ENCODE measurements around the gene CDH5.
A peak's percentile ranks its signal among the peaks of the same experiment; 100 is the strongest.

CDH5 gene

DNA sequence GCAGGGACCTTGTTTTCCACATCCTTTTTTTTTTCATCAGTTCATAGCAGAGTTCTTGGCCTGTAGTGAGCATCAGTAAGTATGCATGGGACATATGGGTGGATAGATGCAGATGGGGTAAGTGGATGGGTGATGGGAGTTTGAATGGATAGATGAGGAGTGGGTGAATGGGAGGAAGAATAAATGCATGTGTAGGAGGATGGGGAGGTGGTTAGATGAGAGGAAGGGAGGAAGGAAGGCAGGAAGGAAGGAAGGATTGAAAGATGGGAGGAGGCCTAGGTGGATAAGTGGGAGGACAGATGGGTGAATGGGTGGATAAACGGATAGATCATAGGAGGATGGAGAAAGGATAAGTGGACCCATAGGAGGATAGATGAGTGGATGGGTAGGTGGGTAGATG, 56.7 kb downstream of the CDH5 start:
- TF ChIP-seq FOXM1 (IDR thresholded peaks at IDR 0.05; ENCODE audit: borderline replicate concordance, low read depth): no peak
- no peak for TF ChIP-seq TCF12 (IDR thresholded peaks at IDR 0.05; ENCODE audit: low read depth)
- TF ChIP-seq, protein P1, sequence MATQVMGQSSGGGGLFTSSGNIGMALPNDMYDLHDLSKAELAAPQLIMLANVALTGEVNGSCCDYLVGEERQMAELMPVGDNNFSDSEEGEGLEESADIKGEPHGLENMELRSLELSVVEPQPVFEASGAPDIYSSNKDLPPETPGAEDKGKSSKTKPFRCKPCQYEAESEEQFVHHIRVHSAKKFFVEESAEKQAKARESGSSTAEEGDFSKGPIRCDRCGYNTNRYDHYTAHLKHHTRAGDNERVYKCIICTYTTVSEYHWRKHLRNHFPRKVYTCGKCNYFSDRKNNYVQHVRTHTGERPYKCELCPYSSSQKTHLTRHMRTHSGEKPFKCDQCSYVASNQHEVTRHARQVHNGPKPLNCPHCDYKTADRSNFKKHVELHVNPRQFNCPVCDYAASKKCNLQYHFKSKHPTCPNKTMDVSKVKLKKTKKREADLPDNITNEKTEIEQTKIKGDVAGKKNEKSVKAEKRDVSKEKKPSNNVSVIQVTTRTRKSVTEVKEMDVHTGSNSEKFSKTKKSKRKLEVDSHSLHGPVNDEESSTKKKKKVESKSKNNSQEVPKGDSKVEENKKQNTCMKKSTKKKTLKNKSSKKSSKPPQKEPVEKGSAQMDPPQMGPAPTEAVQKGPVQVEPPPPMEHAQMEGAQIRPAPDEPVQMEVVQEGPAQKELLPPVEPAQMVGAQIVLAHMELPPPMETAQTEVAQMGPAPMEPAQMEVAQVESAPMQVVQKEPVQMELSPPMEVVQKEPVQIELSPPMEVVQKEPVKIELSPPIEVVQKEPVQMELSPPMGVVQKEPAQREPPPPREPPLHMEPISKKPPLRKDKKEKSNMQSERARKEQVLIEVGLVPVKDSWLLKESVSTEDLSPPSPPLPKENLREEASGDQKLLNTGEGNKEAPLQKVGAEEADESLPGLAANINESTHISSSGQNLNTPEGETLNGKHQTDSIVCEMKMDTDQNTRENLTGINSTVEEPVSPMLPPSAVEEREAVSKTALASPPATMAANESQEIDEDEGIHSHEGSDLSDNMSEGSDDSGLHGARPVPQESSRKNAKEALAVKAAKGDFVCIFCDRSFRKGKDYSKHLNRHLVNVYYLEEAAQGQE (IDR thresholded peaks at IDR 0.05; ENCODE audit: low read depth): no peak
- TF ChIP-seq, protein P2, sequence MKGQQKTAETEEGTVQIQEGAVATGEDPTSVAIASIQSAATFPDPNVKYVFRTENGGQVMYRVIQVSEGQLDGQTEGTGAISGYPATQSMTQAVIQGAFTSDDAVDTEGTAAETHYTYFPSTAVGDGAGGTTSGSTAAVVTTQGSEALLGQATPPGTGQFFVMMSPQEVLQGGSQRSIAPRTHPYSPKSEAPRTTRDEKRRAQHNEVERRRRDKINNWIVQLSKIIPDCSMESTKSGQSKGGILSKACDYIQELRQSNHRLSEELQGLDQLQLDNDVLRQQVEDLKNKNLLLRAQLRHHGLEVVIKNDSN (IDR thresholded peaks at IDR 0.05): no peak
- no peak for TF ChIP-seq CEBPB (IDR thresholded peaks at IDR 0.05)
- TF ChIP-seq NFIC (IDR thresholded peaks at IDR 0.05): no peak
- TF ChIP-seq, protein P3, sequence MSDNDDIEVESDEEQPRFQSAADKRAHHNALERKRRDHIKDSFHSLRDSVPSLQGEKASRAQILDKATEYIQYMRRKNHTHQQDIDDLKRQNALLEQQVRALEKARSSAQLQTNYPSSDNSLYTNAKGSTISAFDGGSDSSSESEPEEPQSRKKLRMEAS (IDR thresholded peaks at IDR 0.05): no peak
- no peak for TF ChIP-seq YY1 (IDR thresholded peaks at IDR 0.05; ENCODE audit: low read depth)
- TF ChIP-seq EP300 (IDR thresholded peaks at IDR 0.05; ENCODE audit: borderline replicate concordance): no peak
- no peak for TF ChIP-seq EGR1 (IDR thresholded peaks at IDR 0.05)
- no peak for TF ChIP-seq TEAD4 (IDR thresholded peaks at IDR 0.05)
- no peak for TF ChIP-seq RAD21 (IDR thresholded peaks at IDR 0.05; ENCODE audit: low read depth)

DNA sequence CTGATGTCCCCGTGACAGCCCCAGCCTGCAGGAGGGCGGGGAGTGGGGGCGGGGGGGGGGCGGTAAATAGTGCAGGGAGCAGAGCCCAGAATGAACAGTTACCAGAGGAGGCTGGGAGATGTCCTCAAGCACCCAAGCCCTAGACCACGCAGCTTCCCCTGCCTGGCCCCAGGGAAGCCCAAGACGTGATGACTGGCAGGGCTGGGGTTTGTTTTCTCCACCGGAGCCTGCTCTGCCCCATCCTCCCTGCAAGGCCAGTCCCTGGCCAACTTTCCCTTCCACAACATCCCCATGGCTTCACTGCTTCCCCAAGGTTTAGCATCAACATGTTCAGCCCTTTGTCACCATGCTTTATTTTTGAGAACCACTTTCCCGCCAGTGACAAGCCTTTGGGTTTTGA, 59.2 kb downstream of the CDH5 start:
- TF ChIP-seq RAD21 (IDR thresholded peaks at IDR 0.05; ENCODE audit: low read depth) (no peak), EGR1 (IDR thresholded peaks at IDR 0.05) (no peak), YY1 (IDR thresholded peaks at IDR 0.05; ENCODE audit: low read depth) (no peak), EP300 (IDR thresholded peaks at IDR 0.05; ENCODE audit: borderline replicate concordance) (no peak), NFIC (IDR thresholded peaks at IDR 0.05) (no peak), TAF1 (IDR thresholded peaks at IDR 0.05; ENCODE audit: low read depth) (no peak)
- TF ChIP-seq, protein P1 (IDR thresholded peaks at IDR 0.05; ENCODE audit: low read depth): no peak
- TF ChIP-seq, protein P2 (IDR thresholded peaks at IDR 0.05): no peak

DNA sequence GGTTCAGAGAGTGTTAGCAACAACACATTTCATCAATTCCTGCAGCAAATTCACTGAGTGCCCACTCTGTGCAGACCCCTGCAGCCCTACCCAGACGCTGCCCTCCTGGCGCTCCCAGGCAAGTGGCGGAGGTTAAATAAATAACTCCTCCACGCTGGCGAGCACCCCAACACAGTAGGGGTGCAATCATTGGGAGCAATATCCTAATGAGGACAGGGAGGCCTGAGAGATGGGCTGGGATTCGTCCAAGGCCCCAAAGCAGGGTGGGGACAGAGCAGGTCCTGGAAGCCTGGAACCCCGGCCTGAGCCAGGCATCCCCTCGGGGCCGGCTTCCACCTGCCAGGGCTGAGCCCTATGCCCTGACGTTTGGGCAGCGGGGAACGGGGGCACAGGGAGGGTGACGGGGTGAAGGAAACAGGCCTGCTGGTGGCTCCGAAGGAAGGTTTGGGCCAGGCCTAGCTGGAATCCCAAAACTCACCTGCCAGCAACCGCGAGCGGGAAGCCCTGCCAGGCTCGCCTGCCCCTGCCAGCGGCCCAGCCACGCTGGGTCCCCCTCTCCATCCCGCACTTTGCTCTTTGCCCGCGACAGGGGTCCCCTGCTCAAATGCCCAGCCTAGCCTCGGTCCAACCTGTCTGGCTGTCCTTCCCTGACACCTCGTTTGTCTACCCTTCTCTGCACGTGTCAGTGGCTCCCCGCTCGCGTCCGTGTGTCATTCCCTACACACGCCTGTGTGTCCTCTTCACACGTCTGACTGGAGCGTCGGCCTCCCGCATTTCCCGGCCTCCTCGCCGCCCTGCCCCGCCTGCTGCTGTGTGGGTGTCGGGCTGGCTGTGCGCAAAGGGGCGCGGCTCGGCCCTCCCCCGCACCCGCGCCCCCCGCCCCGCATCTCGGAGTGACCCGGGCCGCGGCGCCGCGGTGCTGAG, 59.9 kb downstream of the CDH5 start:
- TF ChIP-seq EGR1 (IDR thresholded peaks at IDR 0.05): peak; percentile 49
- TF ChIP-seq, protein P3 (IDR thresholded peaks at IDR 0.05): peak; percentile 72
- TF ChIP-seq ZBTB7A (IDR thresholded peaks at IDR 0.05; ENCODE audit: low read depth): no peak

DNA sequence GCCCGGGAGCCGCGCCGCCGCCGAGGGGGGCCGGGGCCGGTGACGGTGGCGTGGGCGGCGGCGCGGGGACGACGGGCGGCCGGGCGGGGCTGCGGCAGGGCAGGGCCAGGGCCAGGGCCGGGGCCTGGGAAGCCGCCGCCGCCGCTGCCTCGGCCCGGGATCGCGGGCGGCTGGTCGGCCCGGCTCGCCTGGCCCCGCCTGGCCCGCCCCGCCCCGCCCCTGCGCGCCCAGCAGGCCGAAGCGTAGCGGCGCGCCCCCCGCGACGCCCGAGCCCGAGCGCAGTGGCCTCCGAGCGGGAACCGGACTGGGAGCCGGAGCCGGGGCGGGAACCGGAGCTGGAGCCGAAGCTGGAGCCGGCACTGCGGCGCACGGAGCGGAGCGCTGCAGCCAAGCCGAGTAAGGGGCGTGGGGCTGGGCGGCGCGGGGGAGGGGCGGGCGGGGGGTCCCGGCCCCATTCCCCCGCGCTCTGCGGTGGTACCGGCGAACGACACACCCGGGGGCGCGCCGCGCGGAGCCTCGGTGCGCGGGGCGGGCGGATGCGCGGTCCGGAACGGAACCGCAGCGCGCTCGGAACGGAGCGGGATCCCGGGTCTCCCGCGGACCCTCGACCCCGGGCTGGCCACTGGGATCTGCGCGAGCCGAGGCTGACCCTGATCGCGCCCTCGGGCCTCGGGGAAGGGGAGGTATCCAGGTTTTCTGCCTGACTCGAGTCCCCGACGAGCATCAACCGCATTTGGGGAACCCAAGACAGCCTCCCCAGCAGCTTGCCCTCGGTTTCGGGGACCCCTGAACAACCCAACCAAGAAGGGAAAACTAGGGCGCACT, 60.8 kb downstream of the CDH5 start, which contains the start of gene BEAN1:
BEAN1 (plus strand) TSS at position 260 of the 825 bp plus-strand sequence. CDS start 10,382 bp downstream, outside the sequence.
- peak; percentile 80; the same call in 1 of the 2 replicates for TF ChIP-seq ZBTB7A (IDR thresholded peaks at IDR 0.05; ENCODE audit: low read depth)
- TF ChIP-seq, protein P1 (IDR thresholded peaks at IDR 0.05; ENCODE audit: low read depth): no peak
